Osteoblast (primary cell): Measurements from ENCODE around the gene PHOX2A. TPM values are rescaled to one million over a fixed set of nuclear protein-coding genes. Genes with fewer than 3 reads are reported as not detected.

Experiments used
- DNase-seq: peaks from one replicate; pipeline ENCODE4 v3.0.0; 2011; ENCODE audit warnings: low spot score, mixed read lengths; ENCODE audit not compliant: insufficient read length; ENCODE audit errors: missing footprints
- H2AFZ ChIP-seq: 2 replicates; pipeline ENCODE4 v1.6.0; 2011; ENCODE audit warnings: mild to moderate bottlenecking, low read length
- H3K27ac ChIP-seq: 2 replicates; pipeline ENCODE4 v1.5.1; 2011; ENCODE audit warnings: mild to moderate bottlenecking, low read depth, low read length, moderate library complexity
- H3K27me3 ChIP-seq: 2 replicates; pipeline ENCODE4 v1.6.0; 2012; ENCODE audit warnings: mild to moderate bottlenecking, control low read depth, inconsistent platforms, low read length, moderate library complexity; ENCODE audit not compliant: insufficient read depth
- H3K36me3 ChIP-seq: 2 replicates; pipeline ENCODE4 v1.5.1; 2011; ENCODE audit warnings: mild to moderate bottlenecking, low read length, control low read depth, moderate library complexity; ENCODE audit not compliant: insufficient read depth
- H3K4me1 ChIP-seq: 2 replicates; pipeline ENCODE4 v1.5.1; 2011; ENCODE audit warnings: mild to moderate bottlenecking, low read length, control low read depth, moderate library complexity; ENCODE audit not compliant: insufficient read depth
- H3K4me2 ChIP-seq: 2 replicates; pipeline ENCODE4 v1.6.0; 2011; ENCODE audit warnings: mild to moderate bottlenecking, low read length; ENCODE audit not compliant: insufficient read depth
- H3K4me3 ChIP-seq: fragments of 200-600 bp; sonication (generic); 3 replicates; pipeline ENCODE4 v1.5.1; 2012; ENCODE audit warnings: mild to moderate bottlenecking, low read length, inconsistent platforms; ENCODE audit not compliant: insufficient read depth
- H3K79me2 ChIP-seq: 2 replicates; pipeline ENCODE4 v1.6.0; 2012; ENCODE audit warnings: mild to moderate bottlenecking, low read length, control low read depth, inconsistent platforms; ENCODE audit not compliant: insufficient read depth
- H3K9me3 ChIP-seq: 2 replicates; pipeline ENCODE4 v1.5.1; 2011; ENCODE audit warnings: low read depth, low read length, control low read depth
- H4K20me1 ChIP-seq: 2 replicates; pipeline ENCODE4 v1.6.0; 2012; ENCODE audit warnings: mild to moderate bottlenecking, low read length, control low read depth; ENCODE audit not compliant: insufficient read depth
- CTCF ChIP-seq: IDR thresholded peaks from 2 replicates; pipeline ENCODE4 v1.5.1; 2011; ENCODE audit warnings: mild to moderate bottlenecking, low read depth, low read length, moderate library complexity; ENCODE audit errors: extremely low read depth
- total RNA-seq: library from RNA; depleted of rRNA; stranded (reverse); fragments of >200 nt; gene quantifications from 2 replicates; pipeline ENCODE4 v1.2.3, GENCODE V29; 2012

PHOX2A gene
- total RNA-seq, 1 donor: not detected

- peaks cover 90% of the 10 kb centered on the region for H3K36me3 ChIP-seq
- DNase-seq: peak; percentile 64
- H3K79me2 ChIP-seq: peaks cover 28% of the 10 kb centered on the region
- TF ChIP-seq CTCF: no peak
- no peak overlapping the region for H3K4me2 ChIP-seq
- no peak overlapping the region for H3K27ac ChIP-seq
- H3K4me3 ChIP-seq: no peak overlapping the region
- peaks cover 79% of the 10 kb centered on the region for H4K20me1 ChIP-seq
- H3K4me1 ChIP-seq: peaks cover 4% of the 10 kb centered on the region
- no peak overlapping the region for H2AFZ ChIP-seq
- no peaks in the 10 kb centered on the region for H3K9me3 ChIP-seq
- no peaks in the 10 kb centered on the region for H3K27me3 ChIP-seq
Measured at GRCh38 chr11:72231396-72232259, 12.3 kb downstream of the PHOX2A start.

DNA sequence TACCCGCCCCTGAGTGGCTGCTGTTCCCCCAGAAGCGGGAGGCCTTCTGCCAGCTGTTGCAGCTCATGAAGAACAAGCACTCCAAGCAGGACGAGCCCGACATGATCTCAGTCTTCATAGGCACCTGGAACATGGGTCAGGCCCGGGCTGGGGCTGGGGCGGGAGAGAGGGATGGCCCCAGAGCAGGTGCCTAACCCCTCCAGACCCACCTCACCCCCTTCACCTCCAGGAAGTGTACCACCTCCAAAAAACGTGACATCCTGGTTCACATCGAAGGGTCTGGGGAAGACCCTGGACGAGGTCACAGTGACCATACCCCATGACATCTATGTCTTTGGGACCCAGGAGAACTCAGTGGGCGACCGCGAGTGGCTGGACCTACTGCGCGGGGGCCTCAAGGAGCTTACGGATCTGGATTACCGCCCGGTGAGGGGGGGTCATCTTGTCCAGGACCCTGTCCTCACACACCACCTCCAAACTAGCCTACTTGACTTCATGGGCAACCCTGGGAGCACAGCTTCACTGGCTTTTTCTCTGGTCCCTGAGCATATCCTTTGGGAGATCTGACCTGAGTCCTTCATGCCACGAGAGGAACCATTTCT is 13.1 kb downstream of the PHOX2A start:
- no peak overlapping the region for H3K4me2 ChIP-seq
- H3K4me3 ChIP-seq: no peak overlapping the region
- no peak for TF ChIP-seq CTCF
- peaks cover 8% of the 10 kb centered on the region for H3K4me1 ChIP-seq
- H3K36me3 ChIP-seq: peaks cover 86% of the 10 kb centered on the region
- DNase-seq: peak; percentile 66
- H3K27me3 ChIP-seq: no peaks in the 10 kb centered on the region
- H3K27ac ChIP-seq: no peak overlapping the region
- H2AFZ ChIP-seq: no peak overlapping the region
- peaks cover 80% of the 10 kb centered on the region for H4K20me1 ChIP-seq
- H3K79me2 ChIP-seq: peaks cover 36% of the 10 kb centered on the region
- no peaks in the 10 kb centered on the region for H3K9me3 ChIP-seq

DNA sequence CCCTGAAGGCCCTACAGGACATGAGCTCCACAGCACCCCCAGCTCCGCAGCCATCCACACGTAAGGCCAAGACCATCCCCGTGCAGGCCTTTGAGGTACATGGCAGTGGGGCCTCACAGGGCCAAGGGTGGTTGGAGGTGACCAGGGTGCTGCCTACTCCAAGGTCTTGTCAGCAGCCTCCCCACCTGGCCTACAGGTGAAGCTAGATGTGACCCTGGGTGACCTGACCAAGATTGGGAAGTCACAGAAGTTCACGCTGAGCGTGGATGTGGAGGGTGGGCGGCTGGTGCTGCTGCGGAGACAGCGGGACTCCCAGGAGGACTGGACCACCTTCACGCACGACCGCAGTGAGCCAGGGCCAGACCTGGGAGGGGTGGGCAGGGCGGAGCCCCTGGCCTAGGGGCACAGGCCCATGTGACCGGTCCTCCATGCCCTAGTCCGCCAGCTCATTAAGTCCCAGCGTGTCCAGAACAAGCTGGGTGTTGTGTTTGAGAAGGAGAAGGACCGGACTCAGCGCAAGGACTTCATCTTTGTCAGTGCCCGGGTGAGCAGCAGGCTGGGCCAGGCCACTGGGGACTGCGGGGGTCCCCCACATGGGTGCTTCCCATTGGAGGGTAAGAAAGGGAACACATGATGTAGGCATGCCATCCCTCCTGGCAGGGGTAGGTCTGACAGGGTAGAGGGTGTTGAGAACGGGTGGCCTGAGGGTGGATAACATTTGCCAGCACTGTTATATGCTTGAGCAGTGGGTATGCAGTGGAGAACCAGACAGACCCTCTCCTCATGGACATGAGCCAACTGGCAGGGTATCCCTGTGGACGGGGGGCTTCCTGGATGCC is 13.8 kb downstream of the PHOX2A start:
- no peak for TF ChIP-seq CTCF
- Histone ChIP-seq H4K20me1 (peaks cover 82% of the 10 kb centered on the region), H2AFZ (no peak overlapping the region), H3K27me3 (no peaks in the 10 kb centered on the region), H3K4me1 (peaks cover 13% of the 10 kb centered on the region), H3K36me3 (peaks cover 79% of the 10 kb centered on the region), H3K4me3 (no peak overlapping the region), H3K79me2 (peaks cover 43% of the 10 kb centered on the region), H3K4me2 (no peak overlapping the region), H3K27ac (no peak overlapping the region), H3K9me3 (no peaks in the 10 kb centered on the region)
- peak; percentile 36 for DNase-seq
